ENCODE data around the gene DPH3. TPM values are rescaled to one million over a fixed set of nuclear protein-coding genes. Genes with fewer than 3 reads are reported as not detected.

The DPH3 gene
- total RNA-seq, 2 experiments from 2014 or later: 16.7 to 19.8 TPM

- H3K9me3 Mint-ChIP-seq: peaks cover under 1% of the 10 kb centered on the region
- peaks cover 95% of the 10 kb centered on the region for H3K4me1 Mint-ChIP-seq
- H3K4me3 Mint-ChIP-seq: peak overlapping the region; percentile 74
- no peaks in the 10 kb centered on the region for H3K27me3 Mint-ChIP-seq
- POLR2A ChIA-PET: interaction anchor here (0.6 to 3.4 kb wide), 8 partner anchors 12 to 540 kb away, joined by 3 to 36 read pairs (median 11); partner anchors contain the start of genes DPH3 and OXNAD1
- DNase-seq: no peak
- H3K36me3 Mint-ChIP-seq (ENCODE audit: low read depth): peaks cover 86% of the 10 kb centered on the region
- peak overlapping the region; percentile 94 for H3K27ac Mint-ChIP-seq
- CTCF ChIA-PET: interaction anchor here (1.6 to 3.1 kb wide), 4 partner anchors 11 to 210 kb away, joined by 5 to 51 read pairs (median 17); no protein-coding TSS in a partner anchor
Measured at GRCh38 chr3:16302082-16302631, 37.4 kb upstream of the DPH3 start.

DNA sequence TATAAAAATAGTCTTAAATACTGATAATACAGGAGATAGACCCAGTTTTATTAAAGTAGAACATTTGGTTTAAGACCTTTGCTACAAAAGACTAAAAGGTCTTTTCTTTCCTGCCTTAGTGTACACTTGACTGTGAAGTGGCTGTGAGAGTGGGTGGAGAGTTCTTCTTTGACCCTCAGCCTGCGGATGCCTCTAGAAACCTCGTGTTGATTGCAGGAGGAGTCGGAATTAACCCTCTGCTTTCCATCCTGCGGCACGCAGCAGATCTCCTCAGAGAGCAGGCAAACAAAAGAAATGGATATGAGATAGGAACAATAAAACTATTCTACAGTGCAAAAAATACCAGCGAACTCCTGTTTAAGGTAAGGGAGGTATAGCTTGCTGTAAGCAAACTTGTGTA is 36.8 kb upstream of the DPH3 start:
- H3K36me3 Mint-ChIP-seq (ENCODE audit: low read depth): peaks cover 86% of the 10 kb centered on the region
- POLR2A ChIA-PET: interaction anchor here (0.6 to 3.0 kb wide), 10 partner anchors 8 to 541 kb away, joined by 3 to 36 read pairs (median 10); partner anchors contain the start of genes DPH3 and OXNAD1
- H3K4me3 Mint-ChIP-seq: peak overlapping the region; percentile 74
- H3K9me3 Mint-ChIP-seq: peaks cover 6% of the 10 kb centered on the region
- peak overlapping the region; percentile 94 for H3K27ac Mint-ChIP-seq
- DNase-seq: peak; percentile 51
- H3K27me3 Mint-ChIP-seq: no peaks in the 10 kb centered on the region
- H3K4me1 Mint-ChIP-seq: peaks cover 90% of the 10 kb centered on the region
- CTCF ChIA-PET: interaction anchor here (0.6 to 3.1 kb wide), 7 partner anchors 10 to 249 kb away, joined by 3 to 51 read pairs (median 5); no protein-coding TSS in a partner anchor

GRCh38 chr3:16300881-16301359 is 36.2 kb upstream of the DPH3 start:
- CTCF ChIA-PET: interaction anchor here (0.6 to 3.1 kb wide), 7 partner anchors 10 to 249 kb away, joined by 3 to 51 read pairs (median 5); no protein-coding TSS in a partner anchor
- Mint-ChIP-seq H3K4me1 (peaks cover 89% of the 10 kb centered on the region), H3K27ac (peak overlapping the region; percentile 94), H3K36me3 (ENCODE audit: low read depth) (peaks cover 86% of the 10 kb centered on the region), H3K4me3 (peak overlapping the region; percentile 74), H3K9me3 (peaks cover 8% of the 10 kb centered on the region), H3K27me3 (no peaks in the 10 kb centered on the region)
- DNase-seq: peak; percentile 69
- POLR2A ChIA-PET: interaction anchor here (0.6 to 3.0 kb wide), 10 partner anchors 8 to 215 kb away, joined by 3 to 36 read pairs (median 10); partner anchors contain the start of genes DPH3 and OXNAD1

GRCh38 chr3:16300307-16300706 is 35.6 kb upstream of the DPH3 start:
- DNase-seq: no peak
- H3K9me3 Mint-ChIP-seq: peaks cover 8% of the 10 kb centered on the region
- H3K36me3 Mint-ChIP-seq (ENCODE audit: low read depth): peaks cover 86% of the 10 kb centered on the region
- H3K27ac Mint-ChIP-seq: peak overlapping the region; percentile 94
- no peak overlapping the region for H3K4me3 Mint-ChIP-seq
- CTCF ChIA-PET: interaction anchor here (1.1 to 3.1 kb wide), 5 partner anchors 9 to 250 kb away, joined by 3 to 51 read pairs (median 15); no protein-coding TSS in a partner anchor
- no peaks in the 10 kb centered on the region for H3K27me3 Mint-ChIP-seq
- H3K4me1 Mint-ChIP-seq: peaks cover 89% of the 10 kb centered on the region
- POLR2A ChIA-PET: interaction anchor here (1.3 to 3.0 kb wide), 9 partner anchors 9 to 216 kb away, joined by 3 to 36 read pairs (median 10); partner anchors contain the start of genes DPH3 and OXNAD1

DNA sequence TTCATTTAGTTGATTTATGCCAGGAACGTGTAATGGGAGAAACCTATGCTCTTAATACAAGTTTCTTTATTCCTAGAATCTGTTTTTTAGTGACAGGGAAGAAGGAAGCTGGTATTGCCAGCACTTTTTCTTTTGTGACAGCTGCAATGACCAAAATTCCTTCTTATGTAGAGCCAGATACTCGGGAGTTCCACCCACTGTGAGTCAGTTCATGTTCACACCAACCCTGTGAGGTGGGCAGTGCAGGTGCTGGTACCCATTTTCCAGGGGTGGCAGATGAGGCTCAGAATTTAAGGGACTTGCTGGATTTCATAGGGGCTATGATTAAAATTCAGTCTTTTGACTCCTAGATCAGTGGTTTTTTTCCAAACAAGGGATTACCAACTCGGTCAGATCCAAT is 35.0 kb upstream of the DPH3 start:
- Mint-ChIP-seq H3K36me3 (ENCODE audit: low read depth) (peaks cover 86% of the 10 kb centered on the region), H3K27ac (peak overlapping the region; percentile 94), H3K9me3 (peaks cover 8% of the 10 kb centered on the region), H3K4me3 (no peak overlapping the region), H3K4me1 (peaks cover 88% of the 10 kb centered on the region), H3K27me3 (no peaks in the 10 kb centered on the region)
- ChIA-PET CTCF (interaction anchor here (2.7 to 3.1 kb wide), 2 partner anchors 9 to 20 kb away, joined by 19 to 51 read pairs; no protein-coding TSS in a partner anchor), POLR2A (interaction anchor here (2.4 to 3.0 kb wide), 5 partner anchors 9 to 35 kb away, joined by 10 to 36 read pairs (median 17); partner anchors contain the start of genes DPH3 and OXNAD1)
- no peak for DNase-seq

DNA sequence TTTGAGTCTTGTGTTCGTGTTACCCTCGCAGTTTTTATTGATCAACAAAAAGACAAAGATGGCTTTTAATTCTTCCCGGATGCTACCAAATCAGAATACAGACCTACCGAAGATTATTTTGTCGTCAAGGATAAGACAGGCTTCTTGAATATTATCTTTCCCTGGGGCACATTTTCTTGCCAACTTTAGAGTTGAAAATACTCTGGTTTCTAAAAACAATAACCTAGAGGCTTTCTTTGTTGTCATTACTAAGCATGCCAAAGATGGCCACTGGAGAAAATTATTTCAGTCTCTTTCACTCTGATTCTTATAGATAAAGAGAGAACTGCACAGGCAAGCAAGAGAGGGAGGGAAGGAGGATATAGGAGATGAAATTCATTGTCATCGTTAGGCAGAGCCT is 34.1 kb upstream of the DPH3 start:
- POLR2A ChIA-PET: interaction anchor here (1.0 kb wide), 1 partner anchor 13 kb away, joined by 3 read pairs; no protein-coding TSS in a partner anchor

DNA sequence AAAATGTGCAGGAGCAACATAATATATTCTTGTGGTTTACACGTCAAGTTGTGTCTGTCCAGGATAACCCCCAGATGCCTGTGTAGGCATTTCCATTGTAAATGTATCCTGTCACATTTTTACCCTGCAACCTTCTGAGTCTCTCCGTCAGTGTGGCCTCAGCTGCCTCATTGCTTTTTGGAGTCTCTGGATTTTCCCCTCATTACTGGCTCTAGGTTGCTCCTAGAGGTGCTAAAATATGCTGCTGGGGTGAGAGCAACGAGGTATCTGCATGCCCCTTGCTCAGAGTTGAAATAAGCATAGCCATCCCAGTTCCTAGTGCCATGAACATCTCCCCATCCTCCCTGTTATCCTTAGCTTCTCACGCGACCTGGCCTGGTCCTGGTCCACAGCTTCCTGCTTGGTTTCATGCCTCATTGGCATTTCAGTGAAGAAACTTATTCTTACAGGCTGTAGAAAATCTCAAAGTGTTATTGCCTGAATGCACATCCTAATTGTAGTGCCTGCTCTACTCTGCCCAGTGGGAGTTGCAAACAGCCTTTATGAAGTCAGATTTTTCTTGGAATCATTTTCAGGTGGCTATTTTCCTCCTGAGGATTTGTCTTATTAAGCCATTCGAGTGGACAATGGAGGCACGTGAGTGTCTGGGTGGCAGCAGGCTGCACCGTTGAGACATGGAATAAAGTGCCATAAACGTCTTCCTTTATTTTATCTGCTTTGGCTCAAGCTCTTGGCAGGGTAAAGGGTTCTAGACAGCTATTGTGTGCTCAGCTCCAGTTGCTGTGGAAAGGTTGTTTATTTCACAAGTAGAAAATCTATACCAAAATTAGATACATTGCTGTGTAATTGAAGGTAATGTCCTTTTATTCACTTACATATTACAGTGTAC is 33.5 kb upstream of the DPH3 start:
- H3K36me3 Mint-ChIP-seq (ENCODE audit: low read depth): peaks cover 86% of the 10 kb centered on the region
- H3K4me3 Mint-ChIP-seq: no peak overlapping the region
- peaks cover 15% of the 10 kb centered on the region for H3K9me3 Mint-ChIP-seq
- H3K27me3 Mint-ChIP-seq: no peaks in the 10 kb centered on the region
- POLR2A ChIA-PET: interaction anchor here (1.0 kb wide), 1 partner anchor 12 kb away, joined by 3 read pairs; no protein-coding TSS in a partner anchor
- peak overlapping the region; percentile 43 for H3K27ac Mint-ChIP-seq
- no peak for DNase-seq
- peaks cover 88% of the 10 kb centered on the region for H3K4me1 Mint-ChIP-seq
- CTCF ChIA-PET: no interaction called here

More for the DNA sequence above, 34.1 kb upstream of the DPH3 start:
- peaks cover 9% of the 10 kb centered on the region for H3K9me3 Mint-ChIP-seq
- no peak for DNase-seq
- H3K27ac Mint-ChIP-seq: peak overlapping the region; percentile 43
- peaks cover 83% of the 10 kb centered on the region for H3K36me3 Mint-ChIP-seq (ENCODE audit: low read depth)
- CTCF ChIA-PET: no interaction called here
- H3K4me1 Mint-ChIP-seq: peaks cover 86% of the 10 kb centered on the region
- H3K27me3 Mint-ChIP-seq: no peaks in the 10 kb centered on the region
- no peak overlapping the region for H3K4me3 Mint-ChIP-seq

DNA sequence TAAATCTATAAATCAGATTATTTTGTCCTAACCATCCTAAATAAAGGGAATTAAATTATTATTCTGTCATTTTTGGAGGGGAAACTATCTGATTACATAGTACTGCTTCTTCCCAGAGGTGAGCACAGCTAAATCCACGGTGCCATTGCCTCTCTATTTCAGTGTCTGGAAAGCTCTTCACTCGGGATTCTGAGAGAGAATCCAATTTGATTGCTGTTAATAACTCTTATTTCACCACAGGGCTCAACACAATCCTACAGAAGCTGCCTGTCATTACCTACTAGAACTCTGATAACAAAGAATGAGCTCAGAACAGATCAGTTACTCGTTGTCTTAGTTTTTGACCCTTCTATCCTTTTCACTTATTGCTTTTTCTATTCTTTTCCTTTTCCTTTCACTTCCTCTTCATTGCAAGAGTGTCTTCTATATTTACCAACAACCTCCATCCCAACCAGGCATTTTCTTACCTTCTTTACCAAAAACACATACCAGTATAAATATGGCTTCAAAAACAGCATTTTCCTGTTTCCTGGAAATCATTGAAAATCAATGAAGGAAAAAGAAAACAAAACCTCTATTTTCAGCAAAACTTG is 30.7 kb upstream of the DPH3 start:
- peaks cover 82% of the 10 kb centered on the region for H3K4me1 Mint-ChIP-seq
- H3K27ac Mint-ChIP-seq: peak overlapping the region; percentile 32
- ChIA-PET CTCF (interaction anchor here (0.6 to 2.4 kb wide), 4 partner anchors 9 to 189 kb away, joined by 3 to 20 read pairs (median 4); no protein-coding TSS in a partner anchor), POLR2A (interaction anchor here (1.0 to 1.7 kb wide), 3 partner anchors 10 to 21 kb away, joined by 3 to 4 read pairs (median 3); no protein-coding TSS in a partner anchor)
- H3K4me3 Mint-ChIP-seq: no peak overlapping the region
- H3K27me3 Mint-ChIP-seq: no peaks in the 10 kb centered on the region
- H3K36me3 Mint-ChIP-seq (ENCODE audit: low read depth): peaks cover 77% of the 10 kb centered on the region
- peaks cover 21% of the 10 kb centered on the region for H3K9me3 Mint-ChIP-seq
- DNase-seq: no peak

DNA sequence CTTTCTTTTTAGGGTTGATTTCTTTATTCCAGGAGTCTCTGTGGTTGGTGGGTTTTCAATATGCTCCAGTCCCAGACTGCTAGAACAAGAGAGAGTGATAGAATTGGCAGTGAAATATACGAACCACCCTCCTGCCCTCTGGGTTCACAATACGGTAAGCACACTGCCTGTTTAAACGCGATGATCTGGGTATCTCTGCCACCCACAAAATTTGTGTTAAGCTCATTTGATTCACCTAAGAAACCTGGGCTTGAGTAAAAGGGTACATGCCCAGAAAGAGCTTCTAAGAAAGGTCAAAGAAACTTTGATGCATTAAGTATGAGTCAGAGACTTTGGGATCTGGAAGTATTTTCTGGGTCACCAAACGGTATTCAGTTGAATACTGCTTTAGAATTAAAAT is 30.1 kb upstream of the DPH3 start:
- DNase-seq: no peak
- CTCF ChIA-PET: interaction anchor here (0.6 to 2.4 kb wide), 4 partner anchors 10 to 190 kb away, joined by 3 to 20 read pairs (median 4); no protein-coding TSS in a partner anchor

DNA sequence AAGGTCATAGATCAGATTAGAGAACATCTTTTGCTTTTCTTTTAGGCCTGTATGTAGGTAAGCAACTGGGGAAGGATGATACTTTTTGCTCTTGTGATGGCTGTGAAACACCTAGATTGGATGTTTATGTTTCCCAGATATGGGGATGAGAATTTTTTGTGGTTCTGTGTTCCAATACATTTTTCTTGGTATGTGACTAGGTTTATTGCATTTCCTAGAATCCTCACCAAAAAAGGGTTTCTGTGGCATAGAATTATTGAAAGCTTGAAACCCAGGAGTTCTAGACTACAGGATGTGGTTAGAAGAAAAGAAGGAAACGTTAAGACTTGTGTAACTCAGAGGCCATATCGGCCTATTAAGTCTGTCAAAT is 26.1 kb upstream of the DPH3 start:
- peak overlapping the region; percentile 81 for H3K4me3 Mint-ChIP-seq
- no peaks in the 10 kb centered on the region for H3K27me3 Mint-ChIP-seq
- peak overlapping the region; percentile 92 for H3K27ac Mint-ChIP-seq
- DNase-seq: no peak
- H3K4me1 Mint-ChIP-seq: peaks cover 83% of the 10 kb centered on the region
- ChIA-PET POLR2A (interaction anchor here (1.0 to 5.5 kb wide), 10 partner anchors 10 to 861 kb away, joined by 3 to 60 read pairs (median 12); partner anchors contain the start of genes DPH3 and OXNAD1), CTCF (interaction anchor here (0.9 to 6.5 kb wide), 22 partner anchors 9 to 558 kb away, joined by 3 to 163 read pairs (median 4); partner anchors contain the start of genes DPH3 and OXNAD1)
- H3K9me3 Mint-ChIP-seq: peaks cover 13% of the 10 kb centered on the region
- H3K36me3 Mint-ChIP-seq (ENCODE audit: low read depth): peaks cover 72% of the 10 kb centered on the region

More for the DNA sequence above, 30.1 kb upstream of the DPH3 start:
- Mint-ChIP-seq H3K9me3 (peaks cover 21% of the 10 kb centered on the region), H3K27me3 (no peaks in the 10 kb centered on the region), H3K27ac (no peak overlapping the region), H3K4me3 (no peak overlapping the region), H3K36me3 (ENCODE audit: low read depth) (peaks cover 77% of the 10 kb centered on the region), H3K4me1 (peaks cover 82% of the 10 kb centered on the region)
- POLR2A ChIA-PET: interaction anchor here (1.0 to 1.7 kb wide), 2 partner anchors 9 to 17 kb away, joined by 3 to 4 read pairs; no protein-coding TSS in a partner anchor

GRCh38 chr3:16290007-16290826 is 25.5 kb upstream of the DPH3 start:
- H3K27me3 Mint-ChIP-seq: no peaks in the 10 kb centered on the region
- CTCF ChIA-PET: interaction anchor here (0.7 to 6.5 kb wide), 23 partner anchors 9 to 559 kb away, joined by 3 to 163 read pairs (median 4); partner anchors contain the start of genes DPH3 and OXNAD1
- POLR2A ChIA-PET: interaction anchor here (1.0 to 5.5 kb wide), 9 partner anchors 11 to 861 kb away, joined by 3 to 60 read pairs (median 12); partner anchors contain the start of genes DPH3 and OXNAD1
- H3K9me3 Mint-ChIP-seq: peaks cover 13% of the 10 kb centered on the region
- H3K27ac Mint-ChIP-seq: peak overlapping the region; percentile 92
- H3K36me3 Mint-ChIP-seq (ENCODE audit: low read depth): peaks cover 67% of the 10 kb centered on the region
- peaks cover 83% of the 10 kb centered on the region for H3K4me1 Mint-ChIP-seq
- peak overlapping the region; percentile 81 for H3K4me3 Mint-ChIP-seq
- peak; percentile 69 for DNase-seq

Measured in activated CD4-positive, alpha-beta memory T cell treated with anti-CD3 and anti-CD28 coated beads, Interleukin-2, amount 10 ng/mL, durations not matched to agents 7 days and 5 days (primary cell).